Activated CD4-positive, CD25-positive, alpha-beta regulatory T cell (primary cell): ENCODE measurements around the gene METTL24.
"Not testable (repeated sequence)": the region's sequence is repeated elsewhere in the genome, so short reads cannot be mapped to it uniquely, and the experiment has no call there.

ENCODE experiments used
- DNase-seq, 4 experiments: peaks; one replicate each; lab custom pipeline; 2025; lab: John Stamatoyannopoulos, UW

METTL24 gene

GRCh38 chr6:110360676-110361075 lies 2.5 kb upstream of the METTL24 start:
- DNase-seq: no peak

DNA sequence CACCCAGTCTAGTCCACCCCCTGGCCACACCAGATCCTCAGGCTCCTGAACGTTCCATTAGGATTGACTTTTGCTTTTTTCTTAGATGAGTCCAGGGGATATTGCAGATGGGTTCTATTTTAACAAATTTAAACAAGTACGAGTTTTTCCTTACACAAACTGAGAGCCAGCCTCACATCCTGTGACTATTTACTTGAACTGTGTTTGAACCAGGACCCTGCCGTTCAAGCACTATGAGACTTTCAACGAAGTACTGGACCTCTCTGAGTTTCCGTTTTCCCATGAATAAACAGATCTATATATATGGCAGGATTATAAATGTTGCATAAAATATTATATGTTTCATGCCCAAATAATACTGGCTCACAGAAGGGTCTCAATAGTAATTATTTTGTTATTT lies 1.4 kb upstream of the METTL24 start:
- no peak for DNase-seq

- DNase-seq: no peak
Observed at GRCh38 chr6:110358553-110359160, 508 bp upstream of the METTL24 start.

GRCh38 chr6:110357298-110357663 lies 868 bp downstream of the METTL24 start:
- no peak for DNase-seq

DNA sequence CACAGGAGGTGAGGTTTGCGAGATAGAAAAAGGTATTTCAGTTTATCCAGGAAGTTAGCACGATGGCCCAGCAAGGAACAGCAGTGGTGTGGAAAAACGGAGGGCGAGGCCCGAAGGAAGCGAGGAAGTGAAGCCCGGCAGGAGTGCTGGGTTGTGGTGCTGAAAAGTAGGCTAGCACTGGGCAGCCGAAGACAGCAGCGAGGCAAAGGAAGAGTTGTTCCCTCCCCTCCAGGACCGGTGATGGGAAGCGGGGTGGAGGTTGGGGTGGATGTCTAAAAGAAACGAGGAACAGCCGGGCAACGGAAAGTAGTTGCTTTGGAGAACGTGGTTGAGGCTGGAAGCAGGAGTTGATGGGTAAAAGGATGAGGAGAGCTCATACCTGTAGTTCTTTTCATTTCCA lies 1.4 kb downstream of the METTL24 start:
- no peak for DNase-seq

- DNase-seq: no peak
Observed at GRCh38 chr6:110355727-110356126, 2.4 kb downstream of the METTL24 start.

DNA sequence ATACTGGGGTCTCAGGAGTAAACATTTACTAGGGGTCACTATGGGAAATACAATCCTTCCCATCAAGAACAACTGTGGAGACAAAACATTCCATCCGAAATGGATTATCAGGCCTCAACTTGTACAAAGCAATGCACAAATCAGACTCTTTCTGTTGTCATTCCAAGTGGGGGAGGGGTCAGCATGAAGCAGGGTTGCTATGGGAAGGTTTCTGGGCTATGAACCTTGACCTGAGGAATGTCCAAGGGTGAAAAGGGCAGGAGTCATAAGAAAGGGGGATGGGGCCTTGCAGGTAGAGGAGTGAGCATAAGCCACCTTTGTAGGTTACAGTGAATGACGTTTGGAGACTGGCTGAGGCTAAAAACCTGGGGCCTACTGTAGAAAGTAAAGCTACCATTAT lies 3.1 kb downstream of the METTL24 start:
- DNase-seq: no peak

- no peak for DNase-seq
Observed at GRCh38 chr6:110354153-110354552, 4.0 kb downstream of the METTL24 start.

GRCh38 chr6:110353457-110354001 lies 4.6 kb downstream of the METTL24 start:
- no peak for DNase-seq

DNA sequence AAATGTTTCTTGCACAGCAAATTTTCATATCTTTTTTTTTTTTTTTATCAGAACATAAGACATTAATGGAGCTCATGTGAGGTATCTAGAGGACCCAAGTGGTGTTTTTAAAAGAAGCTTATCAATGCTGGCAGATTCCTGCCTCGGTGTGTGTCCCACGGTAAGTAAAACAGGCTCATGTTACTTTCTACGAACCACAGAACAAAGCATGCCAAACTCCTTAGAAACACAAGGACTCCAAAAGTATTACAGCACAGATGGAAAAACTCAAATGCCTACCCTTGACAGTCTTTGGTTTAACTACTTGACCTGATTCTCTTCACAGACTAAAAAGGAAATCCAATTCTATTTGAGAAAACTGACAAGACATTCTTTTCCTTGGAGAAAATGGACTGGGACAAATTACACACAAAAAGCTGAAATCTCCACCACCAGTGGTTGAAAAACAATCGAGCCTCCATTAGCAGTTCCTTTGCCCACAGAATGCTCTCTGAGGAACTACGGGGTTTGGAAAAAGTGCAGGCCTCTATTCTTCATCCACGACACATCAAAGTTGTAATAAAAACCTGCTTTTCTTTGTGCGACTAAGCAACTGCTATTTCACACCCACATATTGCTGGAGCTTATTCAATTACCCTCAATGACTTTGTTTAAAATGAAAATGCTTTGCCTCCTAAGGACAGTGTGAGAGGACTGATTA lies 5.4 kb downstream of the METTL24 start:
- DNase-seq: no peak

- DNase-seq: no peak
Observed at GRCh38 chr6:110351986-110352385, 6.2 kb downstream of the METTL24 start.

DNA sequence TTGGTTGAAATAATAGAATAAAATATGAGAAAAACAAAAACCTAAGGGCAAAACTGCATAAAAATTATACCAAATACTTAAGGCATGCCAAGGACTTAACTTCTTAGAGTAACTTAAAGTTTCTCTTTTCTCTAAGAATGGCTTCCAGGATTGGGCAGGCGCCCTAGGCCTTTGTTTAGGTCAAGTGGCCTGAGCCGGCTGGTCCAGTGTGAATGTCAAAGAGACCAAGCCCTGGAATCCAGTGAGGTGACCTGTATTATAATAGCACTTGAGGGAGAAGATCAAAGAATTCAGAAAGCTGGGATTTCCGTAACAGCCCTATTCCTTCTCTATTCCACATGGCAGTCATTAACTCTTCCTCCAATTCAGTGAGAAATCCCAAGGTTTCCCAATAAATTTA lies 6.6 kb downstream of the METTL24 start:
- no peak for DNase-seq

GRCh38 chr6:110350593-110350992 lies 7.6 kb downstream of the METTL24 start:
- DNase-seq: not testable (repeated sequence)

GRCh38 chr6:110348961-110349690 lies 9.0 kb downstream of the METTL24 start:
- DNase-seq: no peak

GRCh38 chr6:110345025-110345424 lies 13.1 kb downstream of the METTL24 start:
- DNase-seq: no peak

DNA sequence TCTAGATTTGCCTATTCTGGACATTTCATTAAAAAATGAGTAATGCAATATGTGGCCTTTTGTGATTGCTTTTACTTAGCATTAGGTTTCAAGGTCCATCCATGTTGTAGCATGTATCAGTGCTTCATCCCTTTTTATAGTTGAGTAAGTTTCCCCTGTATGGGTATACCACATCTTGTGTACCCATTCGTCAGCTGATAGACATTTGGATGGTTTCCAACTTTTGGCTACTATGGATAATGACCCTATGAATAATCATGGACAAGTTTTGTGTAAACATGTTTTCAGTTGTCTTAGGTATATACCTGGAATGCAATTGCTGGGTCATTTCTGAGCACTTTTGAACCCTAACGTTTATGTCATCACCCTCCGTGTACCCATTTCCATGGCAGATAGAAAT lies 15.4 kb downstream of the METTL24 start:
- no peak for DNase-seq

- no peak for DNase-seq
Observed at GRCh38 chr6:110341663-110342596, 16.2 kb downstream of the METTL24 start.

DNA sequence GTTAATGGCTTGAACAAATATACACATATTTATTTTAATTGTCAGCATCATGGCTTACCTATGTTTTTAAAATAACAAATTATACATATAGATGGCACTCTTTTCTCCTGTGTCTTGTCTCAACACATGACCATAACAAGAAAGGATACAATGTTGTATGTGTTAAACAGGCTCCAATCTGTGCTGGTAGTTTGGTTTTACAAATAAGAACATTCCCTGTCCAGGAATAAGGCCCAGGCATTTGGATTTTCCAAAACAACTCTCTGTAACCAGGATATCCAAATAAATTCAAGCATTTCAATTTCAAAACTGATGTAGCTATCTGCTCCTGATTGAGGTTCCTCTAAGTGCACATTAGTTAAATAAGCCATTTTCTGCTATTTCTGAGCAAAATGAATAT lies 17.1 kb downstream of the METTL24 start:
- DNase-seq: no peak

GRCh38 chr6:110340392-110340965 lies 17.7 kb downstream of the METTL24 start:
- no peak for DNase-seq

GRCh38 chr6:110338820-110339470 lies 19.2 kb downstream of the METTL24 start:
- no peak for DNase-seq

- no peak for DNase-seq
Observed at GRCh38 chr6:110337486-110337885, 20.7 kb downstream of the METTL24 start.
